ENCODE results near the gene TMEM273.

DNA sequence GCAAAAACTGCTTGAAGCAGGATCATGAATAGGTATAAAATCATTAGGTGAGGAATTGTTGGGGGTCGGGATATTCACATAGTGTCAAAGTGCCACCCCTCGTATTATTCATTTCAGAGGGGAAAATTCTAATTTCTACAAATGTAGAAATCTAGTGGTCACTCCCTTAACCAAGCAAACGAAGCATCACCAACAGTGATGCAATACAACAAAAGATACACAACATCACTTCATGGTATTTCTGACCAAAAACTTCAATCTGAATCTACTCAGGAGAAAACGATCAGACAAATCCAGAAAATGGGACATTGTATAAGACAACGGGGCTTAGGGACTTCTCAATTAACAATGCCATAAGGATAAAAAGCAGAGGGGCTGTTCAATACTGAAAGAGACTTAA is 28.1 kb downstream of the TMEM273 start:
- TF ChIP-seq ZFP3 (CRISPR knock-in tag; IDR thresholded peaks at IDR 0.05) (no peak), RARB (CRISPR knock-in tag; IDR thresholded peaks at IDR 0.05) (no peak), BACH2 (CRISPR knock-in tag; IDR thresholded peaks at IDR 0.05; ENCODE audit: borderline replicate concordance) (no peak), ZC3H10 (CRISPR knock-in tag; IDR thresholded peaks at IDR 0.05) (no peak), ZFP30 (CRISPR knock-in tag; IDR thresholded peaks at IDR 0.05) (no peak), CSDC2 (CRISPR knock-in tag; IDR thresholded peaks at IDR 0.05) (no peak), ESRRG (CRISPR knock-in tag; IDR thresholded peaks at IDR 0.05) (no peak)
- TF ChIP-seq, protein P1, sequence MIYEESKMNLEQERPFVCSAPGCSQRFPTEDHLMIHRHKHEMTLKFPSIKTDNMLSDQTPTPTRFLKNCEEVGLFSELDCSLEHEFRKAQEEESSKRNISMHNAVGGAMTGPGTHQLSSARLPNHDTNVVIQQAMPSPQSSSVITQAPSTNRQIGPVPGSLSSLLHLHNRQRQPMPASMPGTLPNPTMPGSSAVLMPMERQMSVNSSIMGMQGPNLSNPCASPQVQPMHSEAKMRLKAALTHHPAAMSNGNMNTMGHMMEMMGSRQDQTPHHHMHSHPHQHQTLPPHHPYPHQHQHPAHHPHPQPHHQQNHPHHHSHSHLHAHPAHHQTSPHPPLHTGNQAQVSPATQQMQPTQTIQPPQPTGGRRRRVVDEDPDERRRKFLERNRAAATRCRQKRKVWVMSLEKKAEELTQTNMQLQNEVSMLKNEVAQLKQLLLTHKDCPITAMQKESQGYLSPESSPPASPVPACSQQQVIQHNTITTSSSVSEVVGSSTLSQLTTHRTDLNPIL (CRISPR knock-in tag; IDR thresholded peaks at IDR 0.05; ENCODE audit: low read depth), result no peak

Data from SK-N-SH treated with all-trans-retinoic acid at 6 μM for 48 hours (cell line).